Astrocyte of the cerebellum (primary cell): Measurements from ENCODE around the gene MRPS33.
"Not testable (repeated sequence)": the region's sequence is repeated elsewhere in the genome, so short reads cannot be mapped to it uniquely, and the experiment has no call there.

Experiments
- DNase-seq: peaks from one replicate; pipeline ENCODE4 v3.0.0-alpha.2; 2011; ENCODE audit warnings: low read depth
- H3K4me3 ChIP-seq: 2 replicates; pipeline ENCODE4 v1.5.1; 2011; ENCODE audit warnings: mild to moderate bottlenecking, low read depth, low read length, moderate library complexity
- CTCF ChIP-seq: IDR thresholded peaks from 2 replicates; pipeline ENCODE4 v1.5.1; 2012; ENCODE audit warnings: low read length, low read depth, moderate library complexity, mild to moderate bottlenecking; ENCODE audit errors: missing control alignments
- in situ Hi-C: cut with HindIII; loops from 2 replicates; pipeline ENCODE4 v1.10.0; 2017; ENCODE audit warnings: low sequenced_read_pairs

The MRPS33 gene

GRCh38 chr7:140961117-140961516, 53.6 kb downstream of the MRPS33 start:
- TF ChIP-seq CTCF, result no peak
- no peak overlapping the region for H3K4me3 ChIP-seq
- in situ Hi-C loops, result no loop called here
- DNase-seq, result no peak

GRCh38 chr7:140956997-140957396, 57.8 kb downstream of the MRPS33 start:
- DNase-seq, in situ Hi-C loops, H3K4me3 ChIP-seq: not testable (repeated sequence)
